Measurements from ENCODE around the gene FOXA1. TPM values are rescaled to one million over a fixed set of nuclear protein-coding genes. Genes with fewer than 3 reads are reported as not detected.

Gene FOXA1
- total and polyA plus RNA-seq, 2 of the 8 experiments (the other 6 are each of a cell fraction or from before 2014, with no cell fraction given), result 0.08 to 0.20 TPM

DNA sequence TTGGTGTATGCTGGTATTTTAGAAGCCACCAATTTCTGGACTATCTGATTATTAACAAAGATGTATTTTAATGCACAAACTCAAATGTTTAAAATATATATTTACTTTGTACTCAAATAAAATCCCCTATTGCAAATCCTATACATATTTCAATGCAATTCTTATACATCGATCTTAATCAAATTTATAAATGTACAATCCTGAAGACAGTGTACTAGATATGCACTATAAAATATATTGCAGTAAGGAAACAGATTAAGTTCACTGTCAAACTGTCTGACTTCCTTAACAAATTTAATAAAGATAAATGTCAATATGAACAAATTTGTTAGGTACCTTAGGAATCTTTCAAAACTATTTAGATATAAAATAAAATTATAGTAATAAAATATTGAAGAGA, 43.9 kb downstream of the FOXA1 start (continued):
- TF ChIP-seq, protein P1, sequence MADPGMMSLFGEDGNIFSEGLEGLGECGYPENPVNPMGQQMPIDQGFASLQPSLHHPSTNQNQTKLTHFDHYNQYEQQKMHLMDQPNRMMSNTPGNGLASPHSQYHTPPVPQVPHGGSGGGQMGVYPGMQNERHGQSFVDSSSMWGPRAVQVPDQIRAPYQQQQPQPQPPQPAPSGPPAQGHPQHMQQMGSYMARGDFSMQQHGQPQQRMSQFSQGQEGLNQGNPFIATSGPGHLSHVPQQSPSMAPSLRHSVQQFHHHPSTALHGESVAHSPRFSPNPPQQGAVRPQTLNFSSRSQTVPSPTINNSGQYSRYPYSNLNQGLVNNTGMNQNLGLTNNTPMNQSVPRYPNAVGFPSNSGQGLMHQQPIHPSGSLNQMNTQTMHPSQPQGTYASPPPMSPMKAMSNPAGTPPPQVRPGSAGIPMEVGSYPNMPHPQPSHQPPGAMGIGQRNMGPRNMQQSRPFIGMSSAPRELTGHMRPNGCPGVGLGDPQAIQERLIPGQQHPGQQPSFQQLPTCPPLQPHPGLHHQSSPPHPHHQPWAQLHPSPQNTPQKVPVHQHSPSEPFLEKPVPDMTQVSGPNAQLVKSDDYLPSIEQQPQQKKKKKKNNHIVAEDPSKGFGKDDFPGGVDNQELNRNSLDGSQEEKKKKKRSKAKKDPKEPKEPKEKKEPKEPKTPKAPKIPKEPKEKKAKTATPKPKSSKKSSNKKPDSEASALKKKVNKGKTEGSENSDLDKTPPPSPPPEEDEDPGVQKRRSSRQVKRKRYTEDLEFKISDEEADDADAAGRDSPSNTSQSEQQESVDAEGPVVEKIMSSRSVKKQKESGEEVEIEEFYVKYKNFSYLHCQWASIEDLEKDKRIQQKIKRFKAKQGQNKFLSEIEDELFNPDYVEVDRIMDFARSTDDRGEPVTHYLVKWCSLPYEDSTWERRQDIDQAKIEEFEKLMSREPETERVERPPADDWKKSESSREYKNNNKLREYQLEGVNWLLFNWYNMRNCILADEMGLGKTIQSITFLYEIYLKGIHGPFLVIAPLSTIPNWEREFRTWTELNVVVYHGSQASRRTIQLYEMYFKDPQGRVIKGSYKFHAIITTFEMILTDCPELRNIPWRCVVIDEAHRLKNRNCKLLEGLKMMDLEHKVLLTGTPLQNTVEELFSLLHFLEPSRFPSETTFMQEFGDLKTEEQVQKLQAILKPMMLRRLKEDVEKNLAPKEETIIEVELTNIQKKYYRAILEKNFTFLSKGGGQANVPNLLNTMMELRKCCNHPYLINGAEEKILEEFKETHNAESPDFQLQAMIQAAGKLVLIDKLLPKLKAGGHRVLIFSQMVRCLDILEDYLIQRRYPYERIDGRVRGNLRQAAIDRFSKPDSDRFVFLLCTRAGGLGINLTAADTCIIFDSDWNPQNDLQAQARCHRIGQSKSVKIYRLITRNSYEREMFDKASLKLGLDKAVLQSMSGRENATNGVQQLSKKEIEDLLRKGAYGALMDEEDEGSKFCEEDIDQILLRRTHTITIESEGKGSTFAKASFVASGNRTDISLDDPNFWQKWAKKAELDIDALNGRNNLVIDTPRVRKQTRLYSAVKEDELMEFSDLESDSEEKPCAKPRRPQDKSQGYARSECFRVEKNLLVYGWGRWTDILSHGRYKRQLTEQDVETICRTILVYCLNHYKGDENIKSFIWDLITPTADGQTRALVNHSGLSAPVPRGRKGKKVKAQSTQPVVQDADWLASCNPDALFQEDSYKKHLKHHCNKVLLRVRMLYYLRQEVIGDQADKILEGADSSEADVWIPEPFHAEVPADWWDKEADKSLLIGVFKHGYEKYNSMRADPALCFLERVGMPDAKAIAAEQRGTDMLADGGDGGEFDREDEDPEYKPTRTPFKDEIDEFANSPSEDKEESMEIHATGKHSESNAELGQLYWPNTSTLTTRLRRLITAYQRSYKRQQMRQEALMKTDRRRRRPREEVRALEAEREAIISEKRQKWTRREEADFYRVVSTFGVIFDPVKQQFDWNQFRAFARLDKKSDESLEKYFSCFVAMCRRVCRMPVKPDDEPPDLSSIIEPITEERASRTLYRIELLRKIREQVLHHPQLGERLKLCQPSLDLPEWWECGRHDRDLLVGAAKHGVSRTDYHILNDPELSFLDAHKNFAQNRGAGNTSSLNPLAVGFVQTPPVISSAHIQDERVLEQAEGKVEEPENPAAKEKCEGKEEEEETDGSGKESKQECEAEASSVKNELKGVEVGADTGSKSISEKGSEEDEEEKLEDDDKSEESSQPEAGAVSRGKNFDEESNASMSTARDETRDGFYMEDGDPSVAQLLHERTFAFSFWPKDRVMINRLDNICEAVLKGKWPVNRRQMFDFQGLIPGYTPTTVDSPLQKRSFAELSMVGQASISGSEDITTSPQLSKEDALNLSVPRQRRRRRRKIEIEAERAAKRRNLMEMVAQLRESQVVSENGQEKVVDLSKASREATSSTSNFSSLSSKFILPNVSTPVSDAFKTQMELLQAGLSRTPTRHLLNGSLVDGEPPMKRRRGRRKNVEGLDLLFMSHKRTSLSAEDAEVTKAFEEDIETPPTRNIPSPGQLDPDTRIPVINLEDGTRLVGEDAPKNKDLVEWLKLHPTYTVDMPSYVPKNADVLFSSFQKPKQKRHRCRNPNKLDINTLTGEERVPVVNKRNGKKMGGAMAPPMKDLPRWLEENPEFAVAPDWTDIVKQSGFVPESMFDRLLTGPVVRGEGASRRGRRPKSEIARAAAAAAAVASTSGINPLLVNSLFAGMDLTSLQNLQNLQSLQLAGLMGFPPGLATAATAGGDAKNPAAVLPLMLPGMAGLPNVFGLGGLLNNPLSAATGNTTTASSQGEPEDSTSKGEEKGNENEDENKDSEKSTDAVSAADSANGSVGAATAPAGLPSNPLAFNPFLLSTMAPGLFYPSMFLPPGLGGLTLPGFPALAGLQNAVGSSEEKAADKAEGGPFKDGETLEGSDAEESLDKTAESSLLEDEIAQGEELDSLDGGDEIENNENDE (IDR thresholded peaks at IDR 0.05; ENCODE audit: insufficient replicate concordance, low read length), result no peak
- TF ChIP-seq GTF2F1 (IDR thresholded peaks at IDR 0.05; ENCODE audit: borderline replicate concordance, low read depth, low read length), result no peak
- no peak for TF ChIP-seq BACH1 (IDR thresholded peaks at IDR 0.05; ENCODE audit: low read length)
- TF ChIP-seq EZH2 (IDR thresholded peaks at IDR 0.05; ENCODE audit: low read depth, low read length, severe bottlenecking), result no peak
- TF ChIP-seq TAF7 (optimal IDR thresholded peaks at IDR 0.05; ENCODE audit: borderline replicate concordance, low read depth, low read length), result no peak
